ENCODE results near the gene ACVR1B.

- TF ChIP-seq, protein P1, sequence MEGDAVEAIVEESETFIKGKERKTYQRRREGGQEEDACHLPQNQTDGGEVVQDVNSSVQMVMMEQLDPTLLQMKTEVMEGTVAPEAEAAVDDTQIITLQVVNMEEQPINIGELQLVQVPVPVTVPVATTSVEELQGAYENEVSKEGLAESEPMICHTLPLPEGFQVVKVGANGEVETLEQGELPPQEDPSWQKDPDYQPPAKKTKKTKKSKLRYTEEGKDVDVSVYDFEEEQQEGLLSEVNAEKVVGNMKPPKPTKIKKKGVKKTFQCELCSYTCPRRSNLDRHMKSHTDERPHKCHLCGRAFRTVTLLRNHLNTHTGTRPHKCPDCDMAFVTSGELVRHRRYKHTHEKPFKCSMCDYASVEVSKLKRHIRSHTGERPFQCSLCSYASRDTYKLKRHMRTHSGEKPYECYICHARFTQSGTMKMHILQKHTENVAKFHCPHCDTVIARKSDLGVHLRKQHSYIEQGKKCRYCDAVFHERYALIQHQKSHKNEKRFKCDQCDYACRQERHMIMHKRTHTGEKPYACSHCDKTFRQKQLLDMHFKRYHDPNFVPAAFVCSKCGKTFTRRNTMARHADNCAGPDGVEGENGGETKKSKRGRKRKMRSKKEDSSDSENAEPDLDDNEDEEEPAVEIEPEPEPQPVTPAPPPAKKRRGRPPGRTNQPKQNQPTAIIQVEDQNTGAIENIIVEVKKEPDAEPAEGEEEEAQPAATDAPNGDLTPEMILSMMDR (IDR thresholded peaks at IDR 0.05): no peak
- no peak for TF ChIP-seq POLR2A (IDR thresholded peaks at IDR 0.05)
These were observed 63.4 kb downstream of the ACVR1B start for GRCh38 chr12:52014567-52015530.
